BJ (cell line): ENCODE results near the gene ACO2. TPM values are rescaled to one million over a fixed set of nuclear protein-coding genes. Genes with fewer than 3 reads are reported as not detected.

ENCODE experiments used
- CTCF ChIA-PET: fragments of 350-600 bp; formaldehyde crosslinking; extraction: SDS; loops from one replicate; lab custom pipeline; 2021; ENCODE audit warnings: antibody characterized with exemption, inconsistent platforms; lab: Yijun Ruan, JAX
- POLR2A ChIA-PET: fragments of 300-600 bp; sonication (Branson Sonifier 250); formaldehyde crosslinking; extraction: SDS; loops from one replicate; lab custom pipeline; 2021; ENCODE audit warnings: antibody characterized with exemption; lab: Charles Lee
- DNase-seq: peaks from one replicate; pipeline ENCODE4 v3.0.0-alpha.2; 2011; ENCODE audit warnings: low read depth
- H3K27me3 ChIP-seq: 2 replicates; pipeline ENCODE4 v1.6.0; 2011; ENCODE audit warnings: low read length; ENCODE audit not compliant: control insufficient read depth, insufficient read depth
- H3K36me3 ChIP-seq: 2 replicates; pipeline ENCODE4 v1.5.1; 2011; ENCODE audit warnings: low read length; ENCODE audit not compliant: control insufficient read depth, insufficient read depth
- H3K4me3 ChIP-seq: 2 replicates; pipeline ENCODE4 v1.5.1; 2011; ENCODE audit warnings: low read depth, mild to moderate bottlenecking, control low read depth, low read length
- polyA plus RNA-seq: library from polyadenylated mRNA; depleted of rRNA; stranded (reverse); fragments of >200 nt; gene quantifications from 2 replicates; pipeline ENCODE4 v1.2.3, GENCODE V29; 2011; rRNA removed
- TF ChIP-seq, protein P1 (sequence below): IDR thresholded peaks from 2 replicates; pipeline ENCODE4 v1.5.1; 2011; ENCODE audit warnings: low read depth, mild to moderate bottlenecking, control low read depth, inconsistent platforms, low read length, moderate library complexity; ENCODE audit not compliant: insufficient read depth

ACO2 gene
- polyA plus RNA-seq, 1 experiment = 60.5 TPM

DNA sequence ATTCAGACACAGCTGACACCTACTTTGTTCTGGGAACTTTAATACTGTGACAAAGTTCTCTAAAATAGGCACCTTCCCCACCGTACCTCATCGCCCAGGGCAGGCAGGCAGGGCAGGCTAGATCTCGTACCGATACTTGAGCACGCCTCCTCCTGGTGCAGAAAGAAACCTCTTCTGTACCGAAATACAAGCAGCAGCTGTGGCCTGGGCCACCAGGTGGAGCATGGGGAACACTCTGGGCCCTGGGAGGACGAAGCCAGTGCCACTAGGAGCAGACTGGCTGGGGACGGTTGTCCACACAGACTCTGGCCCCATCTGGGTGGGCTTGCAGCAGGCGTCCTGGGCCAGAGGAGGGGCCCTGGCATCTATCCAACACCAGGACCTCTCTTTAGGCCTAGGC lies 108.0 kb downstream of the ACO2 start:
- POLR2A ChIA-PET = no interaction called here
- peaks cover 34% of the 10 kb centered on the region for H3K36me3 ChIP-seq
- no peaks in the 10 kb centered on the region for H3K27me3 ChIP-seq
- H3K4me3 ChIP-seq = no peak overlapping the region
- TF ChIP-seq, protein P1, sequence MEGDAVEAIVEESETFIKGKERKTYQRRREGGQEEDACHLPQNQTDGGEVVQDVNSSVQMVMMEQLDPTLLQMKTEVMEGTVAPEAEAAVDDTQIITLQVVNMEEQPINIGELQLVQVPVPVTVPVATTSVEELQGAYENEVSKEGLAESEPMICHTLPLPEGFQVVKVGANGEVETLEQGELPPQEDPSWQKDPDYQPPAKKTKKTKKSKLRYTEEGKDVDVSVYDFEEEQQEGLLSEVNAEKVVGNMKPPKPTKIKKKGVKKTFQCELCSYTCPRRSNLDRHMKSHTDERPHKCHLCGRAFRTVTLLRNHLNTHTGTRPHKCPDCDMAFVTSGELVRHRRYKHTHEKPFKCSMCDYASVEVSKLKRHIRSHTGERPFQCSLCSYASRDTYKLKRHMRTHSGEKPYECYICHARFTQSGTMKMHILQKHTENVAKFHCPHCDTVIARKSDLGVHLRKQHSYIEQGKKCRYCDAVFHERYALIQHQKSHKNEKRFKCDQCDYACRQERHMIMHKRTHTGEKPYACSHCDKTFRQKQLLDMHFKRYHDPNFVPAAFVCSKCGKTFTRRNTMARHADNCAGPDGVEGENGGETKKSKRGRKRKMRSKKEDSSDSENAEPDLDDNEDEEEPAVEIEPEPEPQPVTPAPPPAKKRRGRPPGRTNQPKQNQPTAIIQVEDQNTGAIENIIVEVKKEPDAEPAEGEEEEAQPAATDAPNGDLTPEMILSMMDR = peak; percentile 71
- CTCF ChIA-PET = interaction anchor here (1.0 to 2.3 kb wide), 7 partner anchors 8 to 36 kb away, joined by 3 to 16 read pairs (median 6); partner anchors contain the start of genes CSDC2 and PMM1
- no peak for DNase-seq

DNA sequence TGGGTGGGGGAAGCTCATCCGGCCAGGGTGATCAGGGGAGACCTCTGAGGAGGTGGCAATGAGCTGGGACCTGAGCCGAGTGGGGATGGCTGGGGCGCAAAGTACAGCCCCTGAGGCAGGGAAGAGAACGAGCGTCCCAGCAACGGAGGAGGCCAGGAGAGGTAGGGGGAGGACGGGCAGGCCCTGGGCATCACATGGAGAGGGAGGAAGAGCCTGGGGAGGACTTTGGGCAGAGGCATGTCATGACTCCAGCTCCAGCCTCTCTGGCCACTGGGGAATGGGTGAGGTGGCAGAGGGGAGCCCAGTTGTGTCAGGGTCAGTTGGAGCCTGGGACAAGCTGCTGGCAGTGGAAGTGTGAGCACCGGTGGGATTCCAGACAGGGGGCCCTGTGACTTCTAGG lies 109.2 kb downstream of the ACO2 start:
- Histone ChIP-seq H3K27me3 (no peaks in the 10 kb centered on the region), H3K36me3 (peaks cover 33% of the 10 kb centered on the region), H3K4me3 (no peak overlapping the region)
- ChIA-PET CTCF (interaction anchor here (0.7 to 2.0 kb wide), 7 partner anchors 9 to 20 kb away, joined by 3 to 8 read pairs (median 5); partner anchors contain the start of genes CSDC2 and PMM1), POLR2A (no interaction called here)
- DNase-seq = no peak
- TF ChIP-seq, protein P1 = no peak

Other genes with a start within 250 kb of the ACO2 start
- 0.51 and 0.70 TPM in 2 replicates for gene CHADL, start 228.2 kb upstream of the ACO2 start, polyA plus RNA-seq
- gene RANGAP1, start 182.9 kb upstream of the ACO2 start, polyA plus RNA-seq = 88.5 and 145 TPM in 2 replicates
- 39.9 and 59.4 TPM in 2 replicates for gene ZC3H7B, start 167.6 kb upstream of the ACO2 start, polyA plus RNA-seq
- gene TEF, start 87.2 kb upstream of the ACO2 start, polyA plus RNA-seq = 21.0 and 28.7 TPM in 2 replicates
- 16.6 and 24.3 TPM in 2 replicates for gene TOB2, start 22.3 kb upstream of the ACO2 start, polyA plus RNA-seq
- 44.3 and 57.9 TPM in 2 replicates for gene PHF5A, start 425 bp upstream of the ACO2 start, polyA plus RNA-seq
- 39.4 and 52.5 TPM in 2 replicates for gene POLR3H, start 75.4 kb downstream of the ACO2 start, polyA plus RNA-seq
- 7.1 and 14.0 TPM in 2 replicates for gene CSDC2, start 91.9 kb downstream of the ACO2 start, polyA plus RNA-seq
- gene PMM1, start 120.7 kb downstream of the ACO2 start, polyA plus RNA-seq = 70.7 and 109 TPM in 2 replicates
- gene DESI1, start 151.9 kb downstream of the ACO2 start, polyA plus RNA-seq = 33.3 and 35.7 TPM in 2 replicates
- 105 and 137 TPM in 2 replicates for gene XRCC6, start 152.2 kb downstream of the ACO2 start, polyA plus RNA-seq
- 288 and 327 TPM in 2 replicates for gene SNU13, start 219.8 kb downstream of the ACO2 start, polyA plus RNA-seq
- gene MEI1, start 230.4 kb downstream of the ACO2 start, polyA plus RNA-seq = 3.2 and 3.8 TPM in 2 replicates